Sigmoid colon (tissue), 7 donors: ENCODE data around the gene CPXM2. TPM values are rescaled to one million over a fixed set of nuclear protein-coding genes. Genes with fewer than 3 reads are reported as not detected.

ENCODE experiments used
- DNase-seq: peaks from one replicate; pipeline ENCODE4 v3.0.0-alpha.2; 2019
- H3K27ac ChIP-seq, 4 donors: fragments of 200-600 bp; sonication (generic); one replicate each; pipeline ENCODE4 v1.5.1; 2016 to 2019; ENCODE audit warnings: mild to moderate bottlenecking in 1 of 4
- H3K27me3 ChIP-seq, 3 donors: fragments of 200-600 bp; sonication (generic); one replicate each; pipeline ENCODE4 v1.5.1; 2019; ENCODE audit warnings: mild to moderate bottlenecking in 1 of 3
- H3K36me3 ChIP-seq, 4 donors: fragments of 200-600 bp; sonication (generic); one replicate each; pipeline ENCODE4 v1.5.1; 2016 to 2019
- H3K4me1 ChIP-seq, 4 donors: fragments of 200-600 bp; sonication (generic); one replicate each; pipeline ENCODE4 v1.5.1; 2017 to 2019
- H3K4me3 ChIP-seq, 4 donors: fragments of 200-600 bp; sonication (generic); one replicate each; pipeline ENCODE4 v1.5.1; 2017 to 2019; ENCODE audit warnings: mild to moderate bottlenecking in 2 of 4, moderate library complexity in 1 of 4
- H3K9me3 ChIP-seq, 4 donors: fragments of 200-600 bp in 3 of 4; sonication (generic) in 3 of 4; one replicate each; pipeline versions ENCODE4 v1.5.1 to v1.6.1; 2013 to 2019
- CTCF ChIP-seq, 4 experiments: fragments of 450-650 bp in 3 of 4; fragments of 200-600 bp in 1 of 4; IDR thresholded peaks; one replicate each; pipeline ENCODE4 v1.5.1; 2016 to 2019; ENCODE audit warnings: antibody characterized with exemption in 4 of 4, mild to moderate bottlenecking in 3 of 4, moderate library complexity in 2 of 4
- EP300 ChIP-seq, 4 donors: sonication (generic); formaldehyde crosslinking; IDR thresholded peaks; one replicate each; pipeline ENCODE4 v1.6.1; 2017; ENCODE audit warnings: antibody characterized with exemption in 4 of 4
- POLR2A ChIP-seq, 2 donors: fragments of 450-650 bp; IDR thresholded peaks; one replicate each; pipeline ENCODE4 v1.6.1; 2016; ENCODE audit warnings: antibody characterized with exemption in 2 of 2, mild to moderate bottlenecking in 2 of 2, moderate library complexity in 2 of 2
- POLR2AphosphoS5 ChIP-seq, 4 donors: sonication (generic); formaldehyde crosslinking; IDR thresholded peaks; one replicate each; pipeline ENCODE4 v1.6.1; 2017; ENCODE audit warnings: antibody characterized with exemption in 4 of 4
- WGBS, 2 donors: extraction: QIAGEN DNeasy Blood & Tissue Kit; methylation state at CpG; one replicate each; pipeline ENCODE4 v1.1.7; 2013; 5-methylcytosine and 5-hydroxymethylcytosine counted together
- intact Hi-C: fragments of 100-400 bp; cut with DNase I; formaldehyde crosslinking; loops from one replicate; pipeline ENCODE4 v1.15.1; 2023
- polyA plus RNA-seq, 3 donors: library from polyadenylated mRNA; stranded (reverse); fragments of 200-250 nt; gene quantifications; one replicate each; pipeline ENCODE4 v1.2.3, GENCODE V29; 2013
- total RNA-seq, 4 donors: library from RNA; depleted of rRNA; stranded (reverse); fragments of >200 nt; gene quantifications; one replicate each; pipeline ENCODE4 v1.1.0, GENCODE V29; 2016
- donor health status: healthy with polysubstance abuse.
- donor health status: Bipolar disorder and iron deficiency.
- donor health status: healthy.

The CPXM2 gene
- total and polyA plus RNA-seq, 7 donors, result 0.69 to 153 (median 48.5) TPM

GRCh38 chr10:123781324-123781900 lies 110.2 kb downstream of the CPXM2 start:
- Histone ChIP-seq H3K36me3 (peaks cover 0 to 7% (median 0%) of the 10 kb centered on the region in 4 donors), H3K9me3 (no peaks in the 10 kb centered on the region), H3K4me1 (peaks cover 0 to 72% (median 53%) of the 10 kb centered on the region in 4 donors), H3K27me3 (no peaks in the 10 kb centered on the region), H3K4me3 (no peak overlapping the region), H3K27ac (peak overlapping the region in 3 of 4 donors; percentile 34 to 55 (median 54))
- TF ChIP-seq EP300 (IDR thresholded peaks at IDR 0.05) (no peak), POLR2AphosphoS5 (IDR thresholded peaks at IDR 0.05) (no peak), CTCF (IDR thresholded peaks at IDR 0.05) (no peak), POLR2A (IDR thresholded peaks at IDR 0.05) (no peak)
- WGBS, 2 donors, result 86 to 92% methylated on average over 9 of the region's 9 CpGs
- intact Hi-C loops, result no loop called here
- no peak for DNase-seq

- DNase-seq, result no peak
- H3K27me3 ChIP-seq, result no peaks in the 10 kb centered on the region
- TF ChIP-seq POLR2AphosphoS5 (IDR thresholded peaks at IDR 0.05) (peak in 1 of 4 donors; percentile 1), POLR2A (IDR thresholded peaks at IDR 0.05) (no peak), EP300 (IDR thresholded peaks at IDR 0.05) (no peak), CTCF (IDR thresholded peaks at IDR 0.05) (no peak)
- H3K36me3 ChIP-seq, result peaks cover 0 to 23% (median 2%) of the 10 kb centered on the region in 4 donors
- H3K4me1 ChIP-seq, result peaks cover 0 to 63% (median 51%) of the 10 kb centered on the region in 4 donors
- H3K27ac ChIP-seq, result peak overlapping the region in 3 of 4 donors; percentile 41 to 60 (median 53)
- whole genome bisulfite sequencing, 2 donors, result 62 to 80% methylated on average over 7 of the region's 7 CpGs
- intact Hi-C loops, result loop anchor here (10.0 kb wide), 1 partner anchor 86 kb away; no protein-coding TSS in a partner anchor
- no peak overlapping the region for H3K4me3 ChIP-seq
- H3K9me3 ChIP-seq, result no peaks in the 10 kb centered on the region
These were observed 112.7 kb downstream of the CPXM2 start for GRCh38 chr10:123778719-123779517.

- peaks cover 0 to 55% (median 41%) of the 10 kb centered on the region in 4 donors for H3K4me1 ChIP-seq
These were observed 113.7 kb downstream of the CPXM2 start for GRCh38 chr10:123777881-123778280.

GRCh38 chr10:123774132-123774742 lies 117.4 kb downstream of the CPXM2 start:
- Histone ChIP-seq H3K36me3 (peaks cover 0 to 25% (median 6%) of the 10 kb centered on the region in 4 donors), H3K4me1 (peaks cover 0 to 29% (median 23%) of the 10 kb centered on the region in 4 donors), H3K9me3 (no peaks in the 10 kb centered on the region), H3K4me3 (no peak overlapping the region), H3K27me3 (no peaks in the 10 kb centered on the region), H3K27ac (no peak overlapping the region)
- whole genome bisulfite sequencing, 2 donors, result 16 to 66% methylated on average over 11 of the region's 11 CpGs
- intact Hi-C loops, result loop anchor here (5.0 to 10.0 kb wide), 2 partner anchors 91 to 118 kb away; partner anchors contain the start of gene CPXM2
- TF ChIP-seq POLR2A (IDR thresholded peaks at IDR 0.05), result no peak
- no peak for TF ChIP-seq CTCF (IDR thresholded peaks at IDR 0.05)
- TF ChIP-seq EP300 (IDR thresholded peaks at IDR 0.05), result no peak
- no peak for TF ChIP-seq POLR2AphosphoS5 (IDR thresholded peaks at IDR 0.05)
- DNase-seq, result no peak

More at GRCh38 chr10:123777881-123778280, 113.7 kb downstream of the CPXM2 start:
- peak overlapping the region in 2 of 4 donors; percentile 53 to 60 for H3K27ac ChIP-seq
- TF ChIP-seq EP300 (IDR thresholded peaks at IDR 0.05), result no peak
- no peak for TF ChIP-seq CTCF (IDR thresholded peaks at IDR 0.05)
- TF ChIP-seq POLR2AphosphoS5 (IDR thresholded peaks at IDR 0.05), result no peak
- no peak for TF ChIP-seq POLR2A (IDR thresholded peaks at IDR 0.05)
- H3K36me3 ChIP-seq, result peaks cover 0 to 25% (median 4%) of the 10 kb centered on the region in 4 donors
- intact Hi-C loops, result loop anchor here (10.0 kb wide), 1 partner anchor 87 kb away; no protein-coding TSS in a partner anchor
- no peaks in the 10 kb centered on the region for H3K27me3 ChIP-seq
- no peak overlapping the region for H3K4me3 ChIP-seq
- no peak for DNase-seq
- 13 to 50% methylated on average over 3 of the region's 3 CpGs for WGBS, 2 donors
- H3K9me3 ChIP-seq, result no peaks in the 10 kb centered on the region
